Stimulated activated CD8-positive, alpha-beta memory T cell treated with anti-CD3 and anti-CD28 coated beads, Interleukin-7, amount 100 ng/mL, for 4 hours (primary cell): ENCODE measurements around the gene CYRIA.

Source experiments
- DNase-seq, 2 donors: peaks; one replicate each; pipeline ENCODE4 v3.0.0-alpha.2; 2020; ENCODE audit warnings: low read depth in 2 of 2

CYRIA gene

GRCh38 chr2:16665748-16666448, at the start of gene CYRIA:
Gene CYRIA (minus strand): TSS chr2:16665834. CDS start chr2:16588119, 77,715 bp downstream.
- DNase-seq = peak in 1 of 2 donors; percentile 50

GRCh38 chr2:16713011-16713423, 47.4 kb upstream of the CYRIA start:
- no peak for DNase-seq

- no peak for DNase-seq
These were observed 44.1 kb upstream of the CYRIA start for GRCh38 chr2:16709769-16710168.

GRCh38 chr2:16708173-16708572, 42.5 kb upstream of the CYRIA start:
- no peak for DNase-seq

GRCh38 chr2:16707014-16707623, 41.5 kb upstream of the CYRIA start:
- DNase-seq = no peak

- DNase-seq = no peak
These were observed 35.1 kb upstream of the CYRIA start for GRCh38 chr2:16700551-16701259.

- DNase-seq = no peak
These were observed 28.2 kb upstream of the CYRIA start for GRCh38 chr2:16693854-16694253.

- DNase-seq = no peak
These were observed 25.6 kb upstream of the CYRIA start for GRCh38 chr2:16691261-16691660.

GRCh38 chr2:16687955-16688354, 22.3 kb upstream of the CYRIA start:
- no peak for DNase-seq

- no peak for DNase-seq
These were observed 21.6 kb upstream of the CYRIA start for GRCh38 chr2:16687222-16687621.

- DNase-seq = no peak
These were observed 21.0 kb upstream of the CYRIA start for GRCh38 chr2:16686641-16687040.

GRCh38 chr2:16685340-16685715, 19.7 kb upstream of the CYRIA start:
- DNase-seq = no peak

- DNase-seq = no peak
These were observed 19.2 kb upstream of the CYRIA start for GRCh38 chr2:16684676-16685339.

GRCh38 chr2:16683576-16683975, 17.9 kb upstream of the CYRIA start:
- no peak for DNase-seq

- DNase-seq = no peak
These were observed 16.9 kb upstream of the CYRIA start for GRCh38 chr2:16682431-16683118.

GRCh38 chr2:16680781-16681180, 15.1 kb upstream of the CYRIA start:
- no peak for DNase-seq

GRCh38 chr2:16680304-16680703, 14.7 kb upstream of the CYRIA start:
- no peak for DNase-seq

- no peak for DNase-seq
These were observed 13.3 kb upstream of the CYRIA start for GRCh38 chr2:16678964-16679363.

- DNase-seq = no peak
These were observed 12.2 kb upstream of the CYRIA start for GRCh38 chr2:16677875-16678274.

- DNase-seq = no peak
These were observed 10.1 kb upstream of the CYRIA start for GRCh38 chr2:16675781-16676180.

- DNase-seq = no peak
These were observed 8.5 kb upstream of the CYRIA start for GRCh38 chr2:16674154-16674553.

- no peak for DNase-seq
These were observed 6.1 kb upstream of the CYRIA start for GRCh38 chr2:16671760-16672159.
